ENCODE results near the gene TAS2R20.
"Not testable (repeated sequence)": the region's sequence is repeated elsewhere in the genome, so short reads cannot be mapped to it uniquely, and the experiment has no call there.

The TAS2R20 gene

GRCh38 chr12:10998204-10998603, at the start of gene TAS2R20:
Gene TAS2R20, minus strand, starts transcription at chr12:10998304. Its CDS starts 429 bp downstream, at chr12:10997875.
- DNase-seq, result no peak

- DNase-seq, result not testable (repeated sequence)
Measured at GRCh38 chr12:11041366-11041765, 43.3 kb upstream of the TAS2R20 start.

- DNase-seq, result no peak
Measured at GRCh38 chr12:11040162-11040561, 42.1 kb upstream of the TAS2R20 start.

- DNase-seq, result no peak
Measured at GRCh38 chr12:11039171-11039570, 41.1 kb upstream of the TAS2R20 start.

- DNase-seq, result not testable (repeated sequence)
Measured at GRCh38 chr12:11033959-11034358, 35.9 kb upstream of the TAS2R20 start.

GRCh38 chr12:11031307-11031706, 33.2 kb upstream of the TAS2R20 start, which contains the start of gene TAS2R31:
Gene TAS2R31, minus strand, starts transcription at chr12:11031407. Its CDS starts 72 bp downstream, at chr12:11031335.
- DNase-seq, result no peak

- no peak for DNase-seq
Measured at GRCh38 chr12:11026118-11026517, 28.0 kb upstream of the TAS2R20 start.

- no peak for DNase-seq
Measured at GRCh38 chr12:11023387-11023786, 25.3 kb upstream of the TAS2R20 start.

GRCh38 chr12:11022520-11022919, 24.4 kb upstream of the TAS2R20 start, which contains the start of gene TAS2R19:
Gene TAS2R19, minus strand, starts transcription at chr12:11022620. Its CDS starts 49 bp downstream, at chr12:11022571.
- no peak for DNase-seq

- DNase-seq, result no peak
Measured at GRCh38 chr12:11016937-11017336, 18.8 kb upstream of the TAS2R20 start.

GRCh38 chr12:11015775-11016430, 17.8 kb upstream of the TAS2R20 start:
- no peak for DNase-seq

GRCh38 chr12:11014234-11014633, 16.1 kb upstream of the TAS2R20 start:
- no peak for DNase-seq

GRCh38 chr12:11007608-11008007, 9.5 kb upstream of the TAS2R20 start:
- DNase-seq, result no peak

- DNase-seq, result no peak
Measured at GRCh38 chr12:10994307-10994706, 3.8 kb downstream of the TAS2R20 start.

GRCh38 chr12:10989107-10989506, 9.0 kb downstream of the TAS2R20 start:
- DNase-seq, result no peak

GRCh38 chr12:10986812-10987211, 11.3 kb downstream of the TAS2R20 start, which contains the start of gene TAS2R50:
Gene TAS2R50, minus strand, starts transcription at chr12:10986912. Its CDS starts 52 bp downstream, at chr12:10986860.
- DNase-seq, result no peak

GRCh38 chr12:10982244-10982643, 15.9 kb downstream of the TAS2R20 start:
- no peak for DNase-seq

- no peak for DNase-seq
Measured at GRCh38 chr12:10974965-10975364, 23.1 kb downstream of the TAS2R20 start.

- no peak for DNase-seq
Measured at GRCh38 chr12:10968765-10969456, 29.2 kb downstream of the TAS2R20 start.

- DNase-seq, result no peak
Measured at GRCh38 chr12:10967409-10967808, 30.7 kb downstream of the TAS2R20 start.

- no peak for DNase-seq
Measured at GRCh38 chr12:10966314-10966713, 31.8 kb downstream of the TAS2R20 start.

- peak; percentile 32 for DNase-seq
Measured at GRCh38 chr12:10965476-10965875, 32.6 kb downstream of the TAS2R20 start.

- DNase-seq, result no peak
Measured at GRCh38 chr12:10960211-10960610, 37.9 kb downstream of the TAS2R20 start.

GRCh38 chr12:10959804-10960203, 38.3 kb downstream of the TAS2R20 start:
- DNase-seq, result no peak
